GM18873 (cell line): ENCODE data around the gene PDE4C.
A peak's percentile ranks its signal among the peaks of the same experiment; 100 is the strongest.
"Not testable (repeated sequence)": the region's sequence is repeated elsewhere in the genome, so short reads cannot be mapped to it uniquely, and the experiment has no call there.

ENCODE experiments used
- ATAC-seq: cut with Tn5 transposase; IDR thresholded peaks from one replicate; pipeline ENCODE4 v1.9.1; 2021; ENCODE audit warnings: mild to moderate bottlenecking, moderate library complexity, moderate number of reproducible peaks; ENCODE audit not compliant: unreplicated experiment, low FRiP score

The PDE4C gene

GRCh38 chr19:18224525-18225354 is 1.5 kb downstream of the PDE4C start:
- ATAC-seq = peak; percentile 77

GRCh38 chr19:18223860-18224524 is 2.2 kb downstream of the PDE4C start:
- ATAC-seq = no peak

GRCh38 chr19:18221815-18222725 is 4.2 kb downstream of the PDE4C start:
- ATAC-seq = no peak

GRCh38 chr19:18220632-18221275 is 5.5 kb downstream of the PDE4C start:
- no peak for ATAC-seq

- no peak for ATAC-seq
Observed at GRCh38 chr19:18219911-18220631, 6.2 kb downstream of the PDE4C start.

GRCh38 chr19:18218600-18218999 is 7.6 kb downstream of the PDE4C start:
- ATAC-seq = no peak

GRCh38 chr19:18218159-18218558 is 8.1 kb downstream of the PDE4C start:
- no peak for ATAC-seq

- no peak for ATAC-seq
Observed at GRCh38 chr19:18216789-18217188, 9.4 kb downstream of the PDE4C start.

GRCh38 chr19:18214779-18215433 is 11.3 kb downstream of the PDE4C start:
- ATAC-seq = no peak

GRCh38 chr19:18211683-18212082 is 14.6 kb downstream of the PDE4C start:
- ATAC-seq = no peak

- ATAC-seq = not testable (repeated sequence)
Observed at GRCh38 chr19:18209912-18210311, 16.3 kb downstream of the PDE4C start.

- ATAC-seq = no peak
Observed at GRCh38 chr19:18208098-18208951, 17.9 kb downstream of the PDE4C start.

GRCh38 chr19:18206018-18206417 is 20.2 kb downstream of the PDE4C start:
- ATAC-seq = no peak

GRCh38 chr19:18205200-18205892 is 20.9 kb downstream of the PDE4C start:
- no peak for ATAC-seq

- ATAC-seq = no peak
Observed at GRCh38 chr19:18204394-18205199, 21.6 kb downstream of the PDE4C start.

- peak; percentile 90 for ATAC-seq
Observed at GRCh38 chr19:18203863-18204393, 22.3 kb downstream of the PDE4C start, which contains the start of gene RAB3A. RAB3A (minus strand) TSS chr19:18204042; CDS start chr19:18202740, 1,302 bp downstream.
